Esophagus muscularis mucosa (tissue), 3 donors: ENCODE results near the gene ZNF821.

ENCODE experiments used
- CTCF ChIP-seq, 3 experiments: fragments of 200-600 bp in 2 of 3; fragments of 450-650 bp in 1 of 3; sonication (generic) in 2 of 3; IDR thresholded peaks; one replicate each; pipeline ENCODE4 v1.5.1; 2017 to 2019; ENCODE audit warnings: antibody characterized with exemption in 3 of 3, mild to moderate bottlenecking in 2 of 3, moderate library complexity in 1 of 3
- POLR2A ChIP-seq: fragments of 450-650 bp; IDR thresholded peaks from one replicate; pipeline ENCODE4 v1.6.1; 2017; ENCODE audit warnings: antibody characterized with exemption, moderate library complexity, mild to moderate bottlenecking, low read depth
- POLR2AphosphoS5 ChIP-seq, 2 donors: sonication (generic); formaldehyde crosslinking; IDR thresholded peaks; one replicate each; pipeline ENCODE4 v1.6.1; 2017; ENCODE audit warnings: antibody characterized with exemption in 2 of 2

GRCh38 chr16:71867939-71868338 lies 16.0 kb downstream of the ZNF821 start:
- TF ChIP-seq POLR2A (no peak), CTCF (IDR thresholded peaks at IDR 0.05) (no peak), POLR2AphosphoS5 (IDR thresholded peaks at IDR 0.05) (no peak)
